GM12892 (cell line): Measurements from ENCODE around the gene PRORP.
A peak's percentile ranks its signal among the peaks of the same experiment; 100 is the strongest.
"Not testable (repeated sequence)": the region's sequence is repeated elsewhere in the genome, so short reads cannot be mapped to it uniquely, and the experiment has no call there.

Experiments
- DNase-seq: peaks from one replicate; pipeline ENCODE4 v3.0.0; 2011; ENCODE audit not compliant: insufficient read length
- FAIRE-seq: peaks from 2 replicates; lab custom pipeline; 2011; peaks lifted over from hg19 to GRCh38; lab: Jason Lieb, UNC
- POLR2A ChIP-seq: IDR thresholded peaks from 2 replicates; pipeline ENCODE4 v1.6.1; 2011; ENCODE audit warnings: low read depth, low read length, control low read depth
- POLR2AphosphoS5 ChIP-seq: IDR thresholded peaks from 2 replicates; pipeline ENCODE4 v1.6.1; 2011; ENCODE audit warnings: low read depth, low read length, control low read depth
- TAF1 ChIP-seq: IDR thresholded peaks from 2 replicates; pipeline ENCODE4 v1.6.1; 2011; ENCODE audit warnings: low read depth, mild to moderate bottlenecking, control low read depth, low read length, borderline replicate concordance

PRORP gene

GRCh38 chr14:35140718-35141581 is 18.6 kb downstream of the PRORP start:
- FAIRE-seq (no peak), DNase-seq (no peak)
- TF ChIP-seq POLR2A (no peak), POLR2AphosphoS5 (no peak), TAF1 (no peak)

DNA sequence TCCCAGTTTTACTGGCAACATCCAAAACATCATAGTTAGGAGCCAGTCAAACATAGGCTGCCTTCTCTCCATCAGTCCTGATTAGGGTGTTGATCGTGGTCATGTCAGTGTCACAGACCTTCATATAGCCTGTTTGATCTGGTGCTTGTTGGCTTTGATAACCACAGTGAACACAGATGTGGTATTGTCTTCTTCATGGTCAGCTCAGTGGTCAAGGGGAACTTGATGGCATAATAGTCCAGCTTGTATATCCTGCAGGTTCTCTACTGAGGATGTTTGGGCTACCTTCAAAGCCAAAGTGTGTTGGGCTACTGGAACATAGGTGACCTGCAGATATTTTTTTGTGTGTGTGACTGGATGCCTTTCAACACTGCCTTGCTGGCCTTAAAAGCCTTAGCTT is 21.7 kb downstream of the PRORP start:
- TF ChIP-seq TAF1 (no peak), POLR2A (no peak), POLR2AphosphoS5 (no peak)
- DNase-seq: no peak
- peak; percentile 65 for FAIRE-seq

DNA sequence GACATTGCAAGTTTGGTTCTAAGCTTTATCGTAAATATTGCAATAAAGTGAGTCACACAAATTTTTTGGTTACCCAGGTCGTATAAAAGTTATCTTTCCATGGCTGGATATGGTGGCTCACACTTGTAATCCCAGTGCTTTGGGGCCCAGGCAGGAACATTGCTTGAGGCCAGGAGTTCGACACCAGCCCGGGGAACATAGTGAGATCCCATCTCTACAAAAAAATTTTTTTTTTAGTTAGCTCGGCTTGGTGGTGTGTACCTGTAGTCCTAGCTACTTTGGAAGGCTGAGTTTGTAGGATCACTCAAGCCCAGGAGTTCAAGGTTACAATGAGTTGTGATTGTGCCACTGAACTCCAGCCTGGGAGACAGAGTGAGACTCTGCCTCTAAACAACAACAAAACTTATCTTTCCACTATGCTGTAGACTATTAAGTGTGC is 24.4 kb downstream of the PRORP start:
- FAIRE-seq: no peak
- no peak for TF ChIP-seq POLR2A
- no peak for DNase-seq

DNA sequence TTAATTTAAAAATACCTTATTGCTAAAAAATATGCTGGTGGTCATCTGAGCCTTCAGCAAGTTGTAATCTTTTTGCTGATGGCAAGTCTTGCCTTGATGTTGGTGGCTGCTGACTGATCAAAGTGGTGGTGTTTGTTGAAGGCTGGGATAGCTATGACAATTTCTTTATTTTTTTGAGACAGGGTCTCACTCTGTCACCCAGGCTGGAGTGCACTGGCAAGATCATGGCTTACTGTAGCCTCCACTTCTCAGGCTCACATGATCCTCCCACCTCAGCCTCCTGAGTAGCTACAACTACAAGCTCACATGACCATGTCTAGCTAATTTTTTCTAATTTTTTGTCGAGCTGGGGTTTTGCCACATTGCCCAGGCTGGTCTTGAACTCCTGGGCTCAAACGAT is 24.8 kb downstream of the PRORP start:
- no peak for FAIRE-seq
- DNase-seq: no peak
- TF ChIP-seq POLR2A (no peak), TAF1 (no peak), POLR2AphosphoS5 (no peak)

- TF ChIP-seq POLR2AphosphoS5 (no peak), TAF1 (no peak), POLR2A (no peak)
- DNase-seq (no peak), FAIRE-seq (no peak)
Observed at GRCh38 chr14:35147711-35148110, 25.4 kb downstream of the PRORP start.

GRCh38 chr14:35149239-35149638 is 26.9 kb downstream of the PRORP start:
- no peak for TF ChIP-seq POLR2AphosphoS5
- TF ChIP-seq POLR2A: no peak
- TF ChIP-seq TAF1: no peak
- no peak for DNase-seq
- no peak for FAIRE-seq

GRCh38 chr14:35152531-35152930 is 30.2 kb downstream of the PRORP start:
- FAIRE-seq, DNase-seq: not testable (repeated sequence)

DNA sequence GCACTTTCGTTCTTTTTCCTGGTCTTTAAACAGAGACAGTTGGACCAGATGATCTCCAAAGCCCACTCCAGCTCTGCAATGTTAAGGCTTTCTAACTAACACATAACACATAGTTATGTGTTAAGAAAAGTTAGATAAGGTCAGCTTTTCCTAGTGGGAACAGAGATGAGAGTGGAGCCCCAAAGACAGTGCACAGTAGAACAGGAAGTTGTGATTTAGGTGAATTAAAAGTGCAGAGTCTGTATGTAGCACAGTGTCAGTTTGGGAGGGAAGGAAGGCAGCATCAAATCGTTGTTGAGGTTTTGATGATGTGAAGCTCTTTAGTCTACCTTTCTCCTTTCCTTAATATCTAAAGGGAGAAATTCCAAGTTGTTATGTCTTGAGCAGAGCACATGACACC is 31.7 kb downstream of the PRORP start:
- TF ChIP-seq POLR2A: no peak
- TF ChIP-seq POLR2AphosphoS5: no peak
- TF ChIP-seq TAF1: no peak
- no peak for FAIRE-seq
- DNase-seq: no peak

DNA sequence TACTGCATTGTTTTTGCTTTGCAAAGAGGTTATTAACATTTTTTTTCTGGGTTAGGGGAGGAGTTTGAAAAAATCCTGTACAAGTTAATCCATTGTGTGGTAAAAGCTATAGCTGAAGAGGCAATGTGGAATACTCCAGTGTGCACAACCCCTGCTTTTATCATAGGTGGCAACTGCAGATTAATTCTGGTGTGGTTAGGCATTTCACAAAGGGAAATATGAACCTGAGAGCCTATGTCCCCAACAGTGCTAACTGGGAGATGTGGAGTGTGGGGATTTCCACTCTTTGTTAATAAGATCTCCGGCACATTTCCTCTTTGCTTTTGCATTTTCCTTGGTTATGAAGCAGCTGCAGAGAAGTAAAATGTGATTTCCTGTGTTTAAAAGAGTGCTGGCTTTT is 33.6 kb downstream of the PRORP start:
- TF ChIP-seq TAF1: no peak
- TF ChIP-seq POLR2A: no peak
- no peak for TF ChIP-seq POLR2AphosphoS5
- DNase-seq (peak; percentile 17), FAIRE-seq (peak; percentile 72)

- FAIRE-seq: no peak
- no peak for DNase-seq
- TF ChIP-seq POLR2A (no peak), TAF1 (no peak), POLR2AphosphoS5 (no peak)
Observed at GRCh38 chr14:35158491-35158890, 36.1 kb downstream of the PRORP start.

GRCh38 chr14:35158951-35159653 is 36.8 kb downstream of the PRORP start:
- FAIRE-seq: no peak
- no peak for TF ChIP-seq POLR2A
- TF ChIP-seq TAF1: no peak
- no peak for TF ChIP-seq POLR2AphosphoS5
- DNase-seq: no peak

- FAIRE-seq (no peak), DNase-seq (no peak)
- TF ChIP-seq TAF1 (no peak), POLR2A (no peak), POLR2AphosphoS5 (no peak)
Observed at GRCh38 chr14:35159742-35160409, 37.5 kb downstream of the PRORP start.

DNA sequence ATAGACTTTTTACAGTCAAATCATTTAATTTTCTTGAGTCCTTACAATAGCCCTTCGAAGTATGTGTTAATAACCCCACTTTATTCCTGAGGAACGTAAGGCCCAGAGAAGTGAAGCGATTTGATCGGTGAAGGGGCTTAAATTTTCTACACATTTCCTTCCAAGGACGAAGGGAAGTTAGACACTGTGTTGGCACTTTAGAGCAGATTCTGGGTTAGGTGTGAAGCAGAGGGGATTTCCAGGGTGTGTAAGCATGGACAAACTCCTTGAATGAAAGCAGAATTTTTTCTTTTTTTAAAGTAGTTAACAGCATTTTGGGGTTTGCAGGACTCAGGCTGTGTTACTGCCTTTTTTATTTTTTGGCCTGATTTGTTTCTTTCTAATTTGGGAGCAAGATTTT is 38.9 kb downstream of the PRORP start:
- DNase-seq (no peak), FAIRE-seq (no peak)
- no peak for TF ChIP-seq POLR2A
- TF ChIP-seq TAF1: no peak
- no peak for TF ChIP-seq POLR2AphosphoS5
